ENCODE data around the gene MYLIP.

DNA sequence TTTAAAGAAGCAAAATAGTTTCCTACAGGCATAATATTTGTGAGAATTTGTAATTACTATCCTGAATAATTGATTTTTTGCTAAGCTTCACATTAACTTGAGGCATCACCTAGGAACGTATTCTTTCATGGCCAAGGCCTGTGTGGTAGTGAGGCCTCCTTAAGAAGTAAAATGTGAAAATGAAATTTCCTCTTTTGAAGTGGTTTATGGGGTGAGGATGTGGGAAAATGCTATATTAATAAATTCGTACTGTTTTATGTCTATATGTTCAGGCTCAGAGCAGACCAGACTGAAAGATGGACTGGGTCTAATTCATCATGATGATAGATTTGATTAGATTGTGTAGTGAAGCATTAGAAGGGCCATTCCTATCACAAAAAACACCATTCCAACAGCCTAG, 33.1 kb downstream of the MYLIP start:
- TF ChIP-seq POLR2A (IDR thresholded peaks at IDR 0.05), result no peak
- TF ChIP-seq, protein P1, sequence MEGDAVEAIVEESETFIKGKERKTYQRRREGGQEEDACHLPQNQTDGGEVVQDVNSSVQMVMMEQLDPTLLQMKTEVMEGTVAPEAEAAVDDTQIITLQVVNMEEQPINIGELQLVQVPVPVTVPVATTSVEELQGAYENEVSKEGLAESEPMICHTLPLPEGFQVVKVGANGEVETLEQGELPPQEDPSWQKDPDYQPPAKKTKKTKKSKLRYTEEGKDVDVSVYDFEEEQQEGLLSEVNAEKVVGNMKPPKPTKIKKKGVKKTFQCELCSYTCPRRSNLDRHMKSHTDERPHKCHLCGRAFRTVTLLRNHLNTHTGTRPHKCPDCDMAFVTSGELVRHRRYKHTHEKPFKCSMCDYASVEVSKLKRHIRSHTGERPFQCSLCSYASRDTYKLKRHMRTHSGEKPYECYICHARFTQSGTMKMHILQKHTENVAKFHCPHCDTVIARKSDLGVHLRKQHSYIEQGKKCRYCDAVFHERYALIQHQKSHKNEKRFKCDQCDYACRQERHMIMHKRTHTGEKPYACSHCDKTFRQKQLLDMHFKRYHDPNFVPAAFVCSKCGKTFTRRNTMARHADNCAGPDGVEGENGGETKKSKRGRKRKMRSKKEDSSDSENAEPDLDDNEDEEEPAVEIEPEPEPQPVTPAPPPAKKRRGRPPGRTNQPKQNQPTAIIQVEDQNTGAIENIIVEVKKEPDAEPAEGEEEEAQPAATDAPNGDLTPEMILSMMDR (IDR thresholded peaks at IDR 0.05), result no peak
